Ovary (tissue), 3 donors: ENCODE data around the gene TBC1D2.

Experiments used
- CTCF ChIP-seq, 3 donors: fragments of 450-650 bp in 2 of 3; fragments of 200-600 bp in 1 of 3; IDR thresholded peaks; one replicate each; pipeline versions ENCODE4 v1.5.1 to v1.8.0; 2016 to 2022; ENCODE audit warnings: antibody characterized with exemption in 3 of 3, mild to moderate bottlenecking in 1 of 3
- POLR2A ChIP-seq: fragments of 450-650 bp; IDR thresholded peaks from one replicate; pipeline ENCODE4 v1.6.1; 2017; ENCODE audit warnings: antibody characterized with exemption, mild to moderate bottlenecking, moderate library complexity
- donor health status: DM: no; HTN: no; CAD: no.

DNA sequence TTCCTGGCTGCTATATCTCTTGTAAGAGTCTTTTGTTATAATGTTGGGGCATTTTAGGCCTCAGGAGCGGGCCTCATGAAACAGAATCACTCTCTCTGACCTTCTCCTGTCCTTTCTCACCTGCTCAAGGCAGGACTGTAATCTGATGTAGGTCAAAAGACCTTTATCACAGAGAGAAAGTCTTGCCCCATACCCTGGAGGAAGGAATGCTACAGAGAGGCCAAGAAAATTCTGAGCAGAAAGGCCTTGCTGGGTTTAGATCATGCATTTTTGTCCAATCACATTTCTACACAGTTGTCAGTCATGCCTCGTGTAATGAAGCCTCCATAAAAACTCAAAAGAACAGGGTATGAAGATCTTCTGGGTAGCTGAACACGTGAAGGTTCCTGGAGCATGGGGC lies 45.2 kb upstream of the TBC1D2 start:
- TF ChIP-seq CTCF (IDR thresholded peaks at IDR 0.05) (no peak), POLR2A (no peak)
